CD4-positive, alpha-beta T cell treated with Interleukin-10 for 1 hour (primary cell): ENCODE data around the gene TYK2.

Experiments
- DNase-seq: peaks from one replicate; pipeline ENCODE4 v3.0.0-alpha.2; 2020

Gene TYK2

GRCh38 chr19:10332965-10333757, 47.2 kb downstream of the TYK2 start, which contains the start of gene RAVER1:
Gene RAVER1, minus strand, starts transcription at chr19:10333529. Its CDS starts 22 bp downstream, at chr19:10333507.
- DNase-seq = peak; percentile 98

- DNase-seq = no peak
Observed at GRCh38 chr19:10332158-10332964, 48.0 kb downstream of the TYK2 start.

GRCh38 chr19:10329555-10329954, 50.8 kb downstream of the TYK2 start:
- no peak for DNase-seq

GRCh38 chr19:10328558-10329429, 51.6 kb downstream of the TYK2 start:
- DNase-seq = no peak

GRCh38 chr19:10327793-10328192, 52.6 kb downstream of the TYK2 start:
- DNase-seq = no peak

- no peak for DNase-seq
Observed at GRCh38 chr19:10325732-10326131, 54.6 kb downstream of the TYK2 start.

GRCh38 chr19:10321874-10322835, 58.2 kb downstream of the TYK2 start:
- no peak for DNase-seq

- DNase-seq = no peak
Observed at GRCh38 chr19:10321417-10321797, 59.0 kb downstream of the TYK2 start.

DNA sequence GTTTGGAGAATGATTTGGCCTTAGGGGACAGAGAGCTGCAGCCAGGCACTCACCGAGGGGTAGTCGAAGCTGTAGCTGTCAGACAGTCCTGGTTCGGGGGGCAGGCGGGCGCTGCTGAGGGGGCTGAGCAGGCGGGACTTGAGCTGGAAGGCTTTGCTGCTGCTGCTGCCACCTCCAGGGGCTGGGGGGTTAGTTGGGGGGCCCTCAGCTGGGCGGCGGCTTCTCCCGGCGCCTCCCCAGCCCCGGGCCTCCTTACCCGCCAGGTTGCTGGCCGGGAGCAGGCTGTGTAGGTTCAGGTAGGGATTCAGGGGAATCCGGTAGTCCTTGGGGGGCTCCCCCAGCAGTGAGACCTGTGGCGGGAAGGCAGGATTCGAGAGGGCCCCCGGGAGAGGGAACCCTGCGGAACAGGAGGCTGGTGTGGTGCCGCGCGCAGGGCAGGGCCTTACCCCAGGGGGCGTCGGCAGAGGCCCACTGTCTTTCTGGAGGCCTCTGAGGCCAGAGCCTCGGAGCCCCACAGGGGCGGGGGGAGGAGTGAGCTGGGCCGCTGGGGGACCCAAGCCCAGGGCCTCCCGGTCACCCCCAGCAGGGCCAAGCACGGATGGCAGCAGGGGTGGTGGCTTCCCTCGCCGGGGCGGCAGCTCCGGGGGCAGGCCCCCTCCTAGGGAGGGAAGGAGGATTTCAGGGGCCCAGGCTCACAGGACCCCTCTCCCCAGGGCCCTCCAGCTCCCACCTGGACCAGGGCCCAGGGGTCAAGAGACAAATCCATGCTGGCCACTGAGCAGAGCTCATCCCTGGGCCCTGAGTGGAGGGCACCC, 59.6 kb downstream of the TYK2 start:
- DNase-seq = no peak

DNA sequence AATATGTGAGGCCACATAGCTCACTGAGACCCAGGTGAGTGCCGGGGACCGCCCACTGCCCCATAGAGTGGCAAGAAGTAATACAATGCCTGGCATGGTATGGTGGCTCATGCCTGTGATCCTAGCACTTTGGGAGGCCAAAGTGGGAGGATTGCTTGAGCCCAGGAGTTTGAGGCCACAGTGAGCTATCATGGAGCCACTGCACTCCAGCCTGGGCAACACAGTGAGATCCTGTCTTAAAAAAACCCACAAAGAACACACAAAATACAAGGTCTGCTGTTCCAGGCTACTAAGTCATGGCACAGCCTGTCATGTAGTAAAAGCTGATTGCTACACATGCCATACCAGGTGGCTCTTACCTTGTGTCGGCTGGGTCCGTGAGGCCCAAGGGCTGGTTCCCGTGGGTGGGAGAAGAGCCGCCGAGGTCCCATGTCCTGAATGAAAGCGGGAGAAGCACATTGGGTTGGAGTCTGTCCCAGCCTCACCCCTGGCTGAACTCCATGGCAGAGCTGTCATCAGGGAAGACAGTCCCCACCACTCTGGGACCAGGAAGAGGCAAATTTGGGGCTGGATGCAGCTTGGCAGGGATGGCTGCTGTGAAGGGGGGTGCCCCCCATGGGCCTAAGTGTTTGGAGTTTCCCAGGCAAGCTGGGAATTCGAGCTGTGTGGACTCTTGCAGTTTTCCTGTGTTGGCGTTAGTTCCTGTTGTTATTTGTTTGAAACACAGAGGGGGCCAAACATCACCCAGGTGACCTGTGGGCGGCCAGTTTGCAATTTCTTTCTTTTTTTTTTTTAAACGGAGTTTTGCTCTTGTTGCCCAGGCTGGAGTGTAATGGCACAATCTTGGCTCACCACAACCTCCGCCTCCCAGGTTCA, 61.3 kb downstream of the TYK2 start:
- DNase-seq = no peak

DNA sequence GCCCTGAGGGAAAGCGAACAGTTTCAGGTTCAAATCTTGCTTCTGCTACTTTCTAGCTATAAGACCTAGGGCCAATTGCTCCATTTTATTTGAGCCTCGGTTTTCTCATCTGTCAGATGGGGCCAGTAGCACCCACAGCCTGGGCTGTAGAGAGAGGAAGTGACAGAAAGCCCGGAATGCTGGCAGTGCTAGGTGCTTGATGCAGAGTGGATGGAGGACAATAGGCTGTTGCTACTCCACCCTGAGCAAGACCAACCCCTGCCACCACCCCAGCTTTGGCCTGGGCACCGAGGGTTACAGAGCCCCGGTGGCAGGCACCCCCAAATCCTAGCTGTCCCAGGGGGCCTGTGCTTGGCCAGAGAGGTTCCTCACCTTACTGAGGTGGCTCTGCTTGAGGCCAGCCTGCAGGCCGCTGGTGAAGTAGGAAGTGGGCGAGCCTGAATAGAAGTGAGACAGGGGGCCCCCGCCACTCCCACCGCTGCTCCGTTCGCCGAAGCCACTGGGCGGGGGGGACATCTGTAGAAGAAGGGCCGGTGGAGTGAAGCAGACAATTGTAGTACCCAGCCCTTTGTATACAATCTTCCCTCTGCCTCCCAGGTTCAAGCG, 62.4 kb downstream of the TYK2 start:
- no peak for DNase-seq

DNA sequence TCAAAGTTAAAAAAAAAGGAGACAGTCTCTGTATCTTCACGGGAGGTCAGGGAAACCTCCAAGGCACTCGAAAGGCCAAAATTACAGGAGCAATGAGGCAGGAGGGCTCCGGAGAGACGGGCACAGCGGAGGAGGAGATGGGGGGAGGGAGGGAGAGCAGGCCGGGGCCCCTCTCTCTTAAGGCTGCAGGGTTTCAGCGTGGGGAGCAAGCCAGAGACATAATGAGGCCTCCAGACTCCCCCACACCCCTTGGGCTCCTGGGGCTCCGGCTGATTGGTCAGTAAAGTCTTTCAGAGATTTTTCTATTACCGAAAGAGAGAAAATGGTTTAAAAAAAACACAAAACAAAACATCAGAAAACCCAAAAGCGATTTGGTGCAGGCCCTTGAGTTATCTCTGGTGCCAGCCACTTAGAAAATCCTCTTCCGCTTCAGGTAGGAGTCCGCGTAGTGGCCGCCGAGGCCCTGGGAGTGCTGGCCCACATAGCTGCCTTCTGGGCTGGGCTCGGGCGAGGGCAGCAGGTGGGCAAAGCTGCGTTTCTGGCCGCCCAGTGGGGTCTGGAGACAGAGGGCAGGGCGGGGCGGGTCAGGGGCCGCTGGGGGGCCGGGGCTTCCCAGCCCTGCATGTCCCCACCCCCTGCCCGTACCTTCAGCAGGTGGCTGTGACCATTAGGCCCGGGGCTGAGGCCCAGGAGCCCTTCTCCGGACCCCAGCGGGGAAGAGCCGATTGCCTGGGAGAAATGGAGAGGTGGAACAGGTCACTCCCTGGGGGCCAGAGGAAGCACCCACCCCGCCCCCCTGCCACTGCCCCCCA, 63.1 kb downstream of the TYK2 start:
- DNase-seq = no peak

DNA sequence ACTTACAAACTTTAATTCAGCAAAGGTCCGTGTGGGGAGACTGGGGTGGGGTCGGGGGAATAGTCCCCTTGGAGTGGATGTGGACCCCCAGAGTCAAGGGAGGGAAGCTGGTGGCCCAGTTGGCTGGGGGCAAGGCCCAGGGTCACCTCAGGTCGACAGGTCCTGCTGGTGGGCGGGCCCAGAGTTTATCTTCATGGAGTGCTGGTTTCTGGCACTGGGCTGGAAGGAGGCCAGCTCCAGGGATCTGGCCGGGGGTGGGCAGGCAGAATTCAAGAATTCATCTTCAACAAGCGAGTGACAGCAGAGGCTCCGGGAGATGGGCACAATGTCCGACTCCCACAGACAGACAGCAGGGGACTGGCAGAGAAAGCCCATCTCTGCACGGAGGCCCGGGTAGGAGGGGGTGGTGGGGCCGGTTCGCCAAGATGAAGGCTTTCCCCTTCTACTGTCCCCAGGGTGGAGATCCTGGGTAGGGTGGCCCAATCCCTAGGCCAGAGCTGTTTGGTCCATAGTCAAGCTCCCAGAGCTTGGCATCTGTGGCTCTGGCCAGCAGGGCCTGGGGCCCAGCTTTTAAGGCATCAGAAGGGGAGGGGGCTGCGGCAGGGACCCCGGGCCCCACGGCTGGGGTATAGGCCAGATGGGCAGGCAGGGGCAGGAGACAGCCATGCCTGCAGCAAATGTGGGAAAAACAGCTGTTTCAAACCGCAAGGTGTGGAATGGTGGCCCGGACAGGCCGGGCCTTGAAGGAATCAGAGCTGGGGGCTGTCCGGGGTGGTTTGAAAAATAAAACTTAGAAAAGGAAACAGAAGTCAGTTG, 63.9 kb downstream of the TYK2 start:
- DNase-seq = no peak

GRCh38 chr19:10315335-10316214, 64.8 kb downstream of the TYK2 start, which contains the start of gene FDX2:
Gene FDX2, minus strand, starts transcription at chr19:10316015. Its CDS starts 19 bp downstream, at chr19:10315996.
- DNase-seq = peak; percentile 92

DNA sequence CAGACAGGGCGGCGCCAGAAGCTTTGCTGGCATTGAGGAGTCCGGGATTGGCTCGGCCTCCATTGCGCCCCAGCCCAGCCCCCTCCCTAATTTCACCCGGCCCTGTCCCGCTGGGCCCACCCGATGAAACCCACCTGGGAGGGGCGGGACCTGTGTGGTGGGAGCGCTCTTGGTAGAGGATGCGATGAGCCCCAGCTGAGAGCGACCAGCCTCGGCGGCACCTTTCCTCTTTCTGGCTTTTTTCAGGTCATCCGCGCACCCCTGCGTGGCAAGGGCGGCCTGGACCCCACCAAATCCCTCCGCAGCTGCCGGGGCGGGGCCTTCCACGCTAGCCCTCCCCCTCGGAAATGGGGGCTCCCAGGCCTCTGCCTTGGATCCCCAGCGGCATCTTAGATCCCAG, 70.9 kb downstream of the TYK2 start, which contains the start of gene ZGLP1:
TSS of gene ZGLP1 (minus strand) at position 393 of the 400 bp plus-strand sequence.
- no peak for DNase-seq

DNA sequence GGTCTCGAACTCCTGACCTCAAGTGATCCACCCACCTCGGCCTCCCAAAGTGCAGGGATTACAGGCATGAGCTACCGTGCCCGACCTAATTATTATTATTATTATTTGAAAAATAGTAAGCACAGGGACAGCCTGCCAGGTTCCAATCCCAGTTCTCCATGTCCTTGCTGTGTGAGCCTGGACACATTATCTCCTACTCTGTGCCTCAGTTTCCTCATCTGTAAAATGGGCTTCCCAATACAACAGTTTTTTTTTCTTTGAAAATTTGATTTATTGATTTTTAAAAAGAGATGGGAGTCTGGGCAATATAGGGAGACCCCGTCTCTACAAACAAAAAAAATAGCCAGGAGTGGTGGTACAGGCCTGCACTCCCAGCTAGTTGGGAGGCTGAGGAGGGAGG, 74.0 kb downstream of the TYK2 start:
- no peak for DNase-seq
